GM21786 (cell line): ENCODE data around the gene PRODH2.
A peak's percentile ranks its signal among the peaks of the same experiment; 100 is the strongest.
"Not testable (repeated sequence)": the region's sequence is repeated elsewhere in the genome, so short reads cannot be mapped to it uniquely, and the experiment has no call there.

ENCODE experiments used
- ATAC-seq: cut with Tn5 transposase; IDR thresholded peaks from one replicate; pipeline ENCODE4 v1.9.1; 2021; ENCODE audit not compliant: unreplicated experiment

PRODH2 gene

DNA sequence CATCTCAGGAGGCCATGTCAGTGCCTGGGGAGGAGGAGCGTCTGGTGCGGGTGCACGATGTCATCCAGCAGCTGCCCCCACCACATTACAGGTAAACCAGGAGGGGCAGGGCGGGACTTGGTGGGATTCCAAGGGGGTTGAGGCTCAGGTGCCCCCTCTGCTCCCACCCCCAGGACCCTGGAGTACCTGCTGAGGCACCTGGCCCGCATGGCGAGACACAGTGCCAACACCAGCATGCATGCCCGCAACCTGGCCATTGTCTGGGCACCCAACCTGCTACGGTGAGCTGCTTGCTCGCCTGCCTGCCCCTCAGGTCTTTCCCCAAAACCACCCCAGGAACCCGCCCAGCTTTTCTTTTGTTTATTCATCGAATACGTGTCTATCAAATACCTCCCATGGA, 30.1 kb downstream of the PRODH2 start:
- ATAC-seq: no peak

DNA sequence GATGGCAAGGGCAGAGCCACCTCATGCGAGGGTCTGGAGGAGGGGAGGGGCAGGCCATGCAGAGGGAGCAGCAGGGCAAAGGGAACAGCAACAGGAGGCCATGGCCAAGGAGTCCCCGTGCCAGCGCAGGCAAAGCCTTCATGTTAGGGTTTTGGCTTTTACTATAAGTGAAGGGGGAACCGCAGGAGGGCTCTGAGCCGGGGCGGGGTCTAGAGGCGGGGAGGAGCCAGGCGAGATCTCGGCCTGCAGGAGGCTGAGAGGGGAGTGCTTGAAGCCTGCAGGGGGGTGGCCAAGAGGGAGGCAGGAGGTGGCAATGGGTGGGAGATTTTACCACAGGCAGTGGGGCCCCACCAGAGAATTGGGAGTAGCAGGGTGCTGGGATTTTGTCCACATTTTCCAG, 31.0 kb downstream of the PRODH2 start:
- no peak for ATAC-seq

DNA sequence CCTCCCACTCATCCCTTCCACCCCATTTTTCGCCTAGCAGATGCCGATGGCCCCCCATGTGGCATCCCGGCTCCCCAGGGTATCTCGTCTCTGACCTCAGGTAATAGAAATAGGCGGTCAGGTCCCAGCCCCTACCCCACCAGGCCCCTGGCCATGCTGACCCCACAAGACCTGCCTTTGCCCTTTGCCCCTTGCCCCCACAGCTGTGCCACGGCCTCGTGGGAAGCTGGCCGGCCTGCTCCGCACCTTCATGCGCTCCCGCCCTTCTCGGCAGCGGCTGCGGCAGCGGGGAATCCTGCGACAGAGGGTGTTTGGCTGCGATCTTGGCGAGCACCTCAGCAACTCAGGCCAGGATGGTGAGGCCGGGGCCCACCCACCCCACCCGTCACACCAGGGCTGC, 31.9 kb downstream of the PRODH2 start:
- ATAC-seq: no peak

DNA sequence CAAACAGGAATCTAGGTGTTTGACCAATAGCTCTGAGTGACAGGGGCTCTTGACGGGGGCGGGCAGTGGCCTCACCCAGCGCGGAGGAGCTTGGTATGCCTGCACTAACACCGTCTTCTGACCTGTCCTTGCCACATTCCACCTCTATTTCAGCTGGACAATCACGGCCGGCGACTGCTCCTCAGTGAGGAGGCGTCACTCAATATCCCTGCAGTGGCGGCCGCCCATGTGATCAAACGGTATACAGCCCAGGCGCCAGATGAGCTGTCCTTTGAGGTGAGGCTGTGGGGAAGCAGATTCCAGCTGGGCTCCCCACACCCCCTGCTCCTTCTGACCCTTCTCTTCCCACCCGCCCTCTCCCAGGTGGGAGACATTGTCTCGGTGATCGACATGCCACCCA, 32.6 kb downstream of the PRODH2 start:
- ATAC-seq: no peak

DNA sequence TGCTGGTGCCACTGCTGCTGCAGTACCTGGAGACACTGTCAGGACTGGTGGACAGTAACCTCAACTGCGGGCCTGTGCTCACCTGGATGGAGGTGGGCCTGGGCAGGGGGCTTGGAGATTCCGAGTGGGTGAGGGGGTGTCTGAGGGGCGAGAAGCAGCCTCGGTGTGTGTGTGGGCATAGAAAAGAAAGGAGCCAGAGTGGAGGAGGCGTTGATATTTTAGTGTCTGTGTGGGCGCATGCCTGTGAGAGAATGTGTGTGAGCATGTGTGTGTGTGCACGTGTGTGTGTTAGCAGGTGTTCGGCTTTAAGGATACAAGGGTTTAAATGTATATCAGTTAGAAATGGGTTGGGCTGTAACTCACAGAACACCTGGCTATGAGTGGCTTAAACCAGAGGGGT, 33.6 kb downstream of the PRODH2 start:
- ATAC-seq: no peak

DNA sequence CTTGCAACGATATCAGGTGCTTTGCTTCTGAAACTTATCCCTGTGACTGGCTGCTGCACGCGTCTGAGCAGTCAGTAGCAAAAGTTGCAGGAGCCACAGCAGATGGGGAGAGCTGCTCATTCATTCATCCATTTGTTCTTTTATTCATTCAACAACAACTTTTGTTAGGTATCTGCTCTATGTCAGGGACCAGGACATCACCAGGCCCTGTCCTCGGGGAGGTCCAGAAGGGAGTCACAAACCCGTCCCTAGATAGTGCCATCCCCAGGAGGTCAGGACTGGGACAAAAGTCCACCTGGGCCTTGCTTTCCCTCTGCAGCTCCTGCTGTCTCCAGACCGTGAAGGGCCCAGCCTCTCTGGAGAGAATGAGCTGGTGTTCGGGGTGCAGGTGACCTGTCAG, 34.7 kb downstream of the PRODH2 start:
- no peak for ATAC-seq

DNA sequence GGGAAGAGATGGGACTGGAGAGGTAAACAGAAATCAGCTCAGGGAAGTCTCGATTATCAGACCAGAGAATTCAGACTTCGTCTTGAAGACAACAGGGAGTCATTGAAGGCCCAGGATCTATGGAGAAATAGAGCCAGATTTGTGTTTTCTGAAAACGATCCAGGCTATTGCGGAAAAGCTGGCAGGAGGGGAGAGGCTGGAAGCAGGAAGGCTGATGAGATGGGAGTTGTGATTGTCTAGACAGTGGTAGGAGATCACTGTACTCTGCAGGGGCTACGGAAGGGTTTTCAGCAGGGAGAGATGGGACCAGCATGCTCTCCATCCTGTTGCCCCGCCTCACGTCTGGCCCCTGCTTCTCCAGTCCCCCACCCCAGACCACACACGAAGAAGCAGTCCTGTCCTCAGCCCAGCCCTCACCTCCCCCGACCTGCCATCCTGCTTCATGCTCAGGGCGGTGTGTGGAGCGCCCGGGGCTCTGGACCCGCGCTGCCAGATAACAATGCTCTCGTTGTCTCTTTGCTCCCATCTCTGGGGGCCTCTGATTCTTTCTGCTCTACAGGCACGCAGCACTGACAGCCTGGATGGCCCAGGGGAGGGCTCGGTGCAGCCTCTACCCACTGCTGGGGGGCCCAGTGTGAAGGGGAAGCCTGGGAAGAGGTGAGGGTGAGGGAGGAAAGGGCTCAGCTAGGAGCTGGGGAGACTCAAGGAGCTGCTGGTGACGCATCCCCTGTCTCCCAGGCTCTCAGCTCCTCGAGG, 35.4 kb downstream of the PRODH2 start:
- ATAC-seq: no peak

DNA sequence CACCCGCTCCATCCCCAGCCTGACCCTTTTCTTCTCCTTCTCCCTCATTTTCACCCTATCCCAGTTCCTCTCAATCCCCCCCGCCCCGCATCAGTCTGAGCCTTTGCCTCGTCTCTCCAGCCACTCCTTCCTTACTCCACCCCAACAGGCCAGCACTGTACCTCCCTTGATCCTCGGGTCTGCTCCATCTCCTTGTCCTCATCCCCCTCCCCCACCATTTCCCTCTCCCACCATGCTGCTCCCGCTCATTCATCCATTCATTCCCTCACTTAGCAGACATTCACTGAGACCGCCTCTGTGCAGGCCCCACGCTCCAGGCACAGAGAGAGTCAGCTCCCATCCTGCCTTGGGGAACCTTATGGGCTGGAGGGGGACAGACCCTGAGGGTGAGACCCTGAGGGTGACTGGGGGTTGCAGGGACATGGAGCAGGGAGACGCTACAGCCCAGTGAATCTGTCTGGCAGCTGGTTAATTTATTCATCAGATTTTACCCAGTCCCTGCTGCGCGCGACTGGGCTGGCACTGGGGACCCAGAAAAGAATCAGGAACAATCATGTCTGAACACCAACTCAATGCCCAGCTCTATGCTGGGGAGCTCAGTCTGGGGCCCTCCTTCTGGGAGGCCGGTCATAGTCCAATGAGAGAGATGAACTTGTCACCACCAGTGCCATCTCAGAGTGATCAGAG, 36.4 kb downstream of the PRODH2 start:
- ATAC-seq: no peak

DNA sequence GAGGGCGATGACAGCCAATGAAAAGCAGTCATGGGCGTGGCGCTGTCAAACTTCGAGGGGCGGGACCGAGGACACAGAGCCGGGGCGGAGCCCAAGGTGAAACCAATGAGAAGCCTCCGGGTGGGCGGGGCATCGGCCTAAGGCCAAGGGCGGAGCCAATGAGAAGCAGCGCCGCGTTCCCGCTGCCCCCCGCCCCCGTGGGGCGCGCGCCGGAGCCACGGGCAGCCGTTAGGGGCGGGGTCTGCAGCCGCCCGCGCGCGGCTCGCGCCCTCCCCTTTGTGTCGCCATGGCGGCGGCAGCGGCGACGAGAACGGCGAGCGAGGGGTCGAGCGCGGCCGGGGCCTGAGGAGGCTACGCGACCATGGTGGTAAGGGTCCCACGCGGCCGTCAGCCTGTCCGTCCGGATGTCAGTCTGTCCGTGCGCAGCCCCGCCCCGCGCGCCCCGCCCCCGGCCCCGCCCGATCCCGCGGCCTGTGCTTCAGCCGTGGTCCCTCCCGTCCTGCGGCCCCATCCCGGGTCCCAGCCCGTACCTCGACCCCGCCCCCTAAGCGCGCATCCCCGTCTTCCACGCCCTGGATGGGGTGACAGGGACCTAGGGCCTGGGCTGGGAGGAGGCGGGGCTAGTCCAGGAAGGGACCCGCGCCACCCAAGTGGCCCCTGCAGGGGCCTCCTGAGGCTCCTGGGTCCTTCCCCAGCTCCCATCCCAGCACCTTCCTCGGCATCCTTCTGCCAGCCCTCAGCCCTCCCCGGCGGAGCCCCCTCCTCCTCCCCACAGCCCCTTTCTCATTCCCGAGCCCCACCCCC, 37.1 kb downstream of the PRODH2 start, which contains the start of gene ARHGAP33:
TSS of gene ARHGAP33 (plus strand) at position 267 of the 804 bp plus-strand sequence. CDS start at position 362, 95 bp downstream.
- peak; percentile 94 for ATAC-seq

DNA sequence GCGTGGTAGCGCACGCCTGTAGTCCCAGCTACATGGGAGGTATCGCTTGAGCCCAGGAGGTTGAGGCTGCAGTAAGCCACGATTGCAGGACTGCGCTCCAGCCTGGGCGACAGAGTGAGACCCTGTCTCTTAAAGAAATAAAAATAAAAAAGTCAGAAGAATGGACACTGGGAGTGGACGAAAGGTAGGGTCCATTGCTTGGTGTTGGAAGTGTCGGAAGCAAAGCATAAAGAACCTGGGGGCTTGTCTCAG, 37.7 kb downstream of the PRODH2 start:
- no peak for ATAC-seq

DNA sequence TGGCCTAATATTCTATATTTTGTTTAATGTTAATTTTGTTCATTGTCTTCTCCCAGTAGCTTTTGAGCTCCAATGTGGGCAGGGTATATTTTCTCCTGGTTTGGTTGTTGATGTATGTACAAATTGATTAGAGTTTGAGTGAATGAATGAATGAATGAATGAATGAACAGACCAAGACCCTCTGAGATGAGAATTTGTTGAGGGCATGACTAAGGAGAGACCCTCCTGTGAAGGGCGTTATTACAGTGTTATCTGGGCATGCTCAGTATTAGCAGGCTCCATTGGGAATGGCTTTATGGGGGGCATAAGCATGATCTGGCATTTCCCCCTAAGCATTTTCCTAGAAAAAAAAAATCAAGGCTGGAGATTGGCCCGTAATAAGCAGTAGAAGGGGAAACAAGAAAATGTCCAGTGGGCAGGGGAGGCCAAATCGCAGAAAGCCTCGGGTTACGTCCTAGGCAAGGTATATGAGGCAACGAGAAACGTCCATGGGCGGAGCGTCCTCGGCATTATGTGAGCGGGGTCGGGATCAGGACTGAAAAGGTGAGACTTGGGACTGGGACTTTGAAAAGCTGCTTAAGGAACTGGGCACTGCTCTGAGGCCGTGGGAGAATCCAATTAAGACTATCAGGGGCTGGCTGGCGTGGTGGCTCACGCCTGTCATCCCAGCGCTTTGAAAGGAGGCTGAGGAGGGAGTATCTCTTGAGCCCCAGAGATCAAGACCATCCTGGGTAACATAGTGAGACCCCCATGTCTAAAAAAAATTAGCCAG, 38.2 kb downstream of the PRODH2 start:
- no peak for ATAC-seq

DNA sequence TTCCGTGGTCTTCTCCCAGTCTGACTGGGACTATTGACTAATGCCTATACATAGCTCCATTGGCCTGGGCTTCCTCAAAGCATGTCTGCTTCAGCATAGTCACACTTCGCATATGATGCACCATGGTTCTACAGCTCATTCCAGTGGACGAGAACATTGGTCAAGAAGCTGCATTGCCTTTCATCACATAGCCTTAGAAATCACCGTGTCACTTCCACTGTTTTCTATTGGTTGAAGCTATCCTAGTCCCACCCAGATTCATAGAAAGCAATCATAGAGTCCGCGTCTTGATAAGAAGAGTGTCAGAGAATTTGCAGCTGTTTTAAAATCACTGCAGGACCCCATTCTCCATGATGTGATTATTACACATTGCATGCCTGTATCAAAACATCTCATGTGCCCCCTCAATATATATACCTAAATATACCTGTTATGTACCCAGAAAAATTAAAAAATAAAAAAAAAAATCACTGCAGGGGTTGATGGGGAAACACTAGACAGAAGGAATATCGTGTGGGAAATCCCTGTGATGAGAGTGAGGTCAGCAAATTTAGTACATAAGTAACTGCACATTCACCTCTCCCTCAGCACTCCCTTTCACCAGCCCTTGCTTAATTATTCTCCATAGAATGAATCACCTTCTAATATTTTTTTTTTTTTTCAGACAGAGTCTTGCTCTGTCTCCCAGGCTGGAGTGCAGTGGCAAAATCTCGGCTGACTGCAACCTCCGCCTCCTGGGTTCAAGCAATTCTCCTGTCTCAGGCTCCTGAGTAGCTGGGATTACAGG, 39.4 kb downstream of the PRODH2 start:
- ATAC-seq: no peak

DNA sequence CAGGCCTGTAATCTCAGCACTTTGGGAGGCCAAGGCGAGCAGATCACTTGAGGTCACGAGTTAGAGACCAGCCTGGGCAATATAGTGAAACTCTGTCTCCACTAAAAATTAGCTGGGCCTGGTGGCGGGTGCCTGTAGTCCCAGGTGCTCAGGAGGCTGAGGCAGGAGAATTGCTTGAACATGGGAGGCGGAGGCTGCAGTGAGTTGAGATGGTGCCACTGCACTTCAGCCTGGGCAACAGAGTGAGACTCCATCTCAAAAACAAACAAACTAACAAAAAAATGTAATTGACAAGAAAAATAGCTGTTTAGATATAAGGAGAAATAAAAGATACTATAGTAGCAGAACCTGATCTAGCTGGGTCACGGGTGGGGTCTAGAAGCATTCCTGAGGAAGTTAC, 40.3 kb downstream of the PRODH2 start:
- not testable (repeated sequence) for ATAC-seq

DNA sequence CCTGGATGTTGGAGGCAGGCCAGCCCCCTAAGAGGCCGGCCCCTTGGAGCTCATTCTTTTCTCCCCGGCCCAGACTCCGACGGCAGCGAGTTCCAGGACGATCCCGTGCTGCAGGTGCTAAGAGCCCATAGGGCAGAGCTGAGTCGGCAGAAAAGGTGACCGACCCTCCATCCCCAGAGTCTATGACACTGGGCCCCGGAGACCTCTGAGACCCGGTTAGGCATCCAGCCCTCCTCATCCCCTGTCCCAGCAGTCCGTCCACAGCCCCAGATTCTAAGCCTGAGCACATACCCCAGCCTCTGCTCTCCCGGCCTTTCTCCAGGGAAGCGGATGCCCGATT, 44.6 kb downstream of the PRODH2 start:
- ATAC-seq: no peak

DNA sequence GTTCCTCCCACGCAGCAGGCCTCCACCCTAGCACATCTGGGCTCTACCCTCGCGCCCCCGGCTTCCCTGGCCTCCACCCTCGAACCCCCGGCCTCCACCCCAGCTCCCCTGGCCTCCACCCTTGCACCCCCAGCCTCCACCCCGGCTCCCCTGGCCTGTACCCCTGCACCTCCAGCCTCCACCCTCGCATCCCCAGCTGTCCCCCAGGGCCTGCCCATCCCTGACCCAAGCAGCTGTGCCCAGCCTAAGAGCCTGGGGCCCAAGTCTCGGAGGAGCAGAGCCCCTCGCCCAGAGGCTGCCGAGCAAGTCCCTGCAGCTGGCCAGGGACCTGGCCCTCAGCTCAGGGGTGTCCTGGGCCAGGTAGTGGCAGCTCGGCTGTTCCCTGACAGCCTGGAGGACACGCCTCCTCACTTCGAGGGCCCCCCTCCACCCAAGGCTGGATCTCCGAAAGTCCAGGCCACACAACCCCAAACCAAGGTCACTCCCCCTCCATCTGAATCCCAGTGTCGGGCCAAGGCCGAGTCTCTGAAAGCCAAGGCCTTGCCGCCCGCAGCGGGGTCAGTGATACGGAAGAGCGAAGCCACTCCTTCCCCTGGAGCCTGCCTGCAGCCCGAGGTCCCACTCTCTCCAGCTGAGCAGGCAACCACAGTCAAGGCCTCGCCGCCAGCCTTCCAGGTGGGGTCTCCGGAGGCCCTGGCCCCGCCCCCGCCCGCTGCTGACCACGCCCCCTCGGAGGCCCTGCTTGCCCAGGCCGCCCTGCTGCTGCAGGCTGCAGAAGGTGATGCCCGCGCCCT, 45.2 kb downstream of the PRODH2 start:
- no peak for ATAC-seq

DNA sequence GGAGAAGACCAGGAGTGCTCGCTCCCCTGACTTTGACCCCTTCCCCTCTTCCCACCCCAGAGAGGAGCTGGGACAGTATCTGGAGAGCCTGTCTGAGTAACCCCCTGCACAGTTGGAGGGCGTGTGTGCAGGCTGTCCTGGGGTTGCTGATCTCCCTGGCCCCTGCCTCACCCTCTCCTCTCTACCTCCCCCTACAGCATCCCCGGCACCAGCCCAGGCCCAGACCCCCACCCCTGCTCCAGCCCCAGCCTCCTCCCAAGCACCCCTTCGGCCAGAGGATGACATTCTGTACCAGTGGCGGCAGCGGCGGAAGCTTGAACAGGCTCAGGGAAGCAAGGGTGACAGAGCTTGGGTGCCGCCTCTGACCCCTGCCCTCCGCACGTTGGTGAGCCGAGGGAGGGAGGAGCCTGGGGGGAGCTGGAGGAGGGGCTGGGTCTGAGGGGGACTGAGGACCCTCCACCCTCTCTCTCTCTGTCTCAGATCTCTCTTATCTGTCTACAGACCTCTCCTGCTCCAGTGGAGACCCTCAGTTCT, 46.0 kb downstream of the PRODH2 start:
- ATAC-seq: no peak

DNA sequence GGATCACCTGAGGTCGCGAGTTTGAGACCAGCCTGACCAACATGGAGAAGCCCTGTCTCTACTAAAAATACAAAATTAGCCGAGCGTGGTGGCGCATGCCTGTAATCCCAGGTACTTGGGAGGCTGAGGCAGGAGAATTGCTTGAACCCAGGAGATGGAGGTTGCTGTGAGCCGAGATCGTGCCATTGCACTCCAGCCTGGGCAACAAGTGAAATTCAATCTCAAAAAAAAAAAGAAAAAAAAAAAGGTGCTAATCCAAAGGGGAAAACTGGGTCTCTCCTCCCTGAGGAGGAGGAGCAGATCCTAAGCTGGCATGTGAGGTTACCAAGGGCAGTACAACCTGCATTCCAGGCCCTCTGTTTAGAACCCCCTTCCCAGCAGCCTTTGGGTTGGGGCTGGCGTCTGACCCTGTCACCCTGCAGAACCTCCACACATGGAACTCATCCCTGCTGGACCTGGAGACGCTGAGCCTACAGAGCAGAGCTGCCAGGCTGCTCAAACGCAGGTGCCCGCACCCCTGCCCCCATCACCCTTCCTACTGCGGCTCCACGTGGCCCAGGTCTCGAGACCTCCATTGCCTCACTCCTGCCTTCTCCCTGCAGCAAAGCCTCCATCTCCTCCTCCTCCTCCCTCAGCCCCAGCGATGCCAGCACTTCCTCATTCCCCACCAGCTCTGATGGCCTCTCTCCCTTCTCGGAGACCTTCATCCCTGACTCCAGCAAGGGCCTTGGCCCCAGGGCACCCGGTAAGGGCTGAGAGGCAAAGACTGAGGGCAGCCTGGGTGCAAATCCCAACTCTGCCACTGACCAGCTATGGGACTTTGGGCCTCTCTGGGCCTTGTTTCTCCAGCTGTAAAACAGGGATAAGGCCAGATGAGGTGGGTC, 48.0 kb downstream of the PRODH2 start:
- ATAC-seq: no peak

DNA sequence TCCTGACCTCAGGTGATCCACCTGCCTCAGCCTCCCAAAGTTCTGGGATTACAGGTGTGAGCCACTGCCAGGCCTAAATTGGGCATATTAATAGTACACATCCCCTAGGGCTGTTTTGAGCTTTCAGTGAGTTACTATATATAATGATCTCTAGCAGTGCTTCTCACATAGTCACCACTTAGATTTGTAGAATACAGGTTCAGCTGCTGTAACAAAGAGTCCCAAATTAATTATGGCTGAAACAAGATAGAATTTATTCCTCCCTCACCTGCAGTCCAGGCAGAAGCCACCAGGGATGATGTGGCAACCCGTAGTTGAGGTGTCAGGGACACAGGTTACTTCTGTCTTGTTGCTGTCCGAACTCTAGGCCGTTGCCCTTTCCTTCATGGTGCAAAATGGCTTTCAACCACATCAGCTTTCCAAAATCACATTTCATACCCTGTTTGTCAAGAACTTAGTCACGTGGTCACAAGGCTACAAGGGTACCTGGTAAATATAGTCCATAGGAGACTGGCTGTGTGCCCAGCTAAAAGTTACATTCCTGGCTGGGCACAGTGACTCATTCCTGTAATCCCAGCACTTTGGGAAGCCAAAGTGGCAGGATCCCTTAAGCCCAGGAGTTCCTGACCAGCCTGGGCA, 51.8 kb downstream of the PRODH2 start:
- ATAC-seq: no peak
